ENCODE measurements around the gene CAPS.
A peak's percentile ranks its signal among the peaks of the same experiment; 100 is the strongest.
"Not testable (repeated sequence)": the region's sequence is repeated elsewhere in the genome, so short reads cannot be mapped to it uniquely, and the experiment has no call there.

The CAPS gene

DNA sequence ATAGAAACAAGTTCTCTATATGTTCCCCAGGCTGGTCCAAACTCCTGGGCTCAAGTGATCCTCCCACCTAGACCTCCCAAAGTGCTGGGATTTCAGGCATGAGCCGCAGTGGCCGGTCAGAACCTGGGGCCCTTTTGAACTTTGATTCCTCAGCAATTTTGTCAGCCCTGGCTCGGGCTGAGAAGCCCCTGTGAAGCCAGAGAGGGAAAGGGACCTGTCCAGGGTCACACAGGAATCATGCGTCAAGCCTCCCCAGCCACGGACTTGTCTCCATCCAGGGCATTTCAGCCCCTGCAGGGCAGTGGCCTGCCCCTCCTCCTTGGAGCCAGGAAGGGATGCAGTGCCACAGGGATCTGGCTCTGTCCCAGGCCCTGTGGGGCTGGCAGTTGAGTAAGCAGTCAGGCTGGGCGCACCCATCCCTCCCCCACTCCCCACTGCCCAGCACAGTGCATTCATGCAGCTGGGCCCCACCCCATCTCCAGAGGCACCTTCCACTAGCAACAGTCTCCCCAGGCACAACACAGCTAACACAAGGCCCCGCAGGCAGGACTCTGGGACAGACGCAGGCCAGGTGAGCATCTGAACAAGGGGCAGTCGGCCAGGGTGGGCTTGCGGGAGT, at the start of gene CAPS:
CAPS (plus strand) TSS at position 516 of the 619 bp plus-strand sequence. CDS start 153 bp downstream, outside the sequence.
- DNase-seq = no peak

DNA sequence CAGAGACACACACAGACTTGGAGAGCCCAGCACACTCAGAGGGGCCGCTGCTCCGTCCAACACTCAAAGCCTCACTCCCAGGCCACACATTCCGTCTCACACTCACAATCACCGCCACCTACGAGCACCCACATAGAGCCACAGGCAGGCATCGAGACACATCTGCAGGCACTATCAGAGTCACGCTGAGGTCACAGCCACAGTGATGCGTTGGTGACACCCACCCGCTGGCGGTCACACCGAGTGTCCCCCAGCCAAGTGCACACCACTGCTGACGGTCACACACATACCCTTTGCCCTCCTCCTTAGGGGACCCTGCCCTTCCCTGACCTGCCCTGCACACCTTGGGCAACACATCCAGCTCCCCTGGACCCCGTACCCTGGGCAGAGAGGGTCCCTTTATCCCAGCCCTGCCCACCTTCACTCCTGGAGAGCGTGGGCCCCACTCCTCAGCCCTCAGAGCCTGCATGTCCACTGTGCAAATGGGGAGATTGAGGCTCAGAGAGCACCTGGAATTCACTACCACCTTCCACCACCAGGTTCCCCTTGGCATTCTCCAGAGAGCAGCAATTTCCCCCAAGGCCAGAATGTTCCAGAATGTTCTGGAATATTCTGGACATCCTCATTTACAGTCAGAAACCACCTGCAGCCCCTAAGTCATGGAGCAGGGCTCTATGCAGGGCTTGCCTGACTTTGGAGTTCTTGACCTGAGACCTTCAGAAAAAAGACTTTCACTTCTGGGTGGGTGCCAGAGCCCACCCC, 49.1 kb upstream of the CAPS start:
- no peak for DNase-seq

DNA sequence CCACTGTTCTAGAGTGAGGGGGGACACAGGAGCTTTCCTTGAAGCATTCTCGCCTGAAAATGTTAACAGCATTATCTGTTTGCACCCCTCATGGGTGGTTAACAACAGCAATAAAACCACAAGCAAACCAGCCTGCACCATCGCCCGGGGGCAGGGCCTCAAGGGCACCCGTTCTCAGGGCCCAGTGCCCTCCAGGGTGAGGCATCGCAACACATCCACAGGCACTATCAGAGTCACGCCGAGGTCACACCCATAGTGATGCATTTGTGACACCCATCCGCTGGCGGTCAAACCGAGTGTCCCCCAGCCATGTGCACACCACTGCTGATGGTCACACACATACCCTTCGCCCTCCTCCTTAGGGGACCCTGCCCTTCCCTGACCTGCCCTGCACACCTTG, 48.3 kb upstream of the CAPS start:
- DNase-seq = no peak

DNA sequence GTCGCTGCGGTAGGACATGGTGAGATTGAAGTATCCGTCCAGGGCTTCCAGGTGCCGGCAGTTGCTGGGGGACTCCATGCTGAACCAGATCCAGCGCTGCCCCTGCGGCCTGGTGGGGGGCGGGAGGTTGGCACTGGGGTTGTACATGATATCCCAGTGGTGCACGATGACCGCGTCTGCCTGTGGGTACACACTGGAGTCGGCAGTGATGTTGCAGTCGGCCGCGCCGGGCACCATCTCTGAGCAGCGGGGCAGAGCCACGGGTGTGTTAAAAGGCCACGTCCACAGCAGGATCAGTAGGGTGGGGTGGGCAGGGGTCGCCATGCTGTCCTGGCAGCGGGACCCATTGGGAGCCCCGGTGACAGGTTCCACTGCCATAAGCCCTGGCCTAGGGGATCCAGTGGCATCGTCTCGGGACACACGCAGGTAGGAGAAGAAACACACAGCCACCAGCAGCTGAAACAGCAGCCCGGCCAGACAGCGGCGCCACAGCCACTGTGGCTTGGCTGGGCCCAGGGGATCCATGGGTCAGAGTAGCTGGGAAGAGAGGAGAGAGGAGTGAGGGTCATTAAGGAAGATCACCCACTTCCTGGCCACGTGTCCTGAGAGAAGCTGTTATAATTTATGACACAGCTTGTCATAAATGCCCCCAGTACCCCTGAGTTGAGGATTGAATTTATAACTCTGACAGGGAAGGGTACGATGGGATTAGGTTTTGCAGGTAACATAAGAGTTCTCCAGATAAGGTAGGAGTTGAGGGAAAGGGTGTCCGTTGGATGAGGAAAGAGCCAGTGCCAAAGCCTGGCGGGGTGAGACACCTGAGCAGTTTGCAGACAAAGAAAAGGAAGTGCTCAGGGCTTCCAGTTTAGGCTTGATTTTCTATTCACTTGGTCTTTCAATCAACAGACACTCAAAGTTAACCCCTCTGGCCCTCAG, 46.6 kb upstream of the CAPS start:
- no peak for DNase-seq

DNA sequence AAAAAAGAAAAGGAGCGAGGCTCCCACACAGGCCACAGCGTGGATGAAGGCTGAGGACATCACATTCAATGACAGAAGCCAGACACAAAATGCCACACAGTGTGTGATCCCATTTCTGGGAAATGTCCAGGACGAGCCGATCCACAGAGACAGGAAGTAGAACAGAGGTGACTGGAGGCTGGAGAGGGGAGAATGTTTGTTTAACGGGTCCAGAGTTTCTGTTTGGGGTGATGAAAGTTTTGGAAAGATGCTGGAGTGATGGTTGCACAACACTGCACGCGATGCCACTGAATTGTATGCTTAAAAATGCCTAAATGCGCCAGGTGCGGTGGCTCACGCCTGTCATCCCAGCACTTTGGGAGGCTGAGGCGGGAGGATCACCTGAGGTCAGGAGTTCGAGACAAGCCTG, 43.1 kb upstream of the CAPS start:
- DNase-seq = no peak

DNA sequence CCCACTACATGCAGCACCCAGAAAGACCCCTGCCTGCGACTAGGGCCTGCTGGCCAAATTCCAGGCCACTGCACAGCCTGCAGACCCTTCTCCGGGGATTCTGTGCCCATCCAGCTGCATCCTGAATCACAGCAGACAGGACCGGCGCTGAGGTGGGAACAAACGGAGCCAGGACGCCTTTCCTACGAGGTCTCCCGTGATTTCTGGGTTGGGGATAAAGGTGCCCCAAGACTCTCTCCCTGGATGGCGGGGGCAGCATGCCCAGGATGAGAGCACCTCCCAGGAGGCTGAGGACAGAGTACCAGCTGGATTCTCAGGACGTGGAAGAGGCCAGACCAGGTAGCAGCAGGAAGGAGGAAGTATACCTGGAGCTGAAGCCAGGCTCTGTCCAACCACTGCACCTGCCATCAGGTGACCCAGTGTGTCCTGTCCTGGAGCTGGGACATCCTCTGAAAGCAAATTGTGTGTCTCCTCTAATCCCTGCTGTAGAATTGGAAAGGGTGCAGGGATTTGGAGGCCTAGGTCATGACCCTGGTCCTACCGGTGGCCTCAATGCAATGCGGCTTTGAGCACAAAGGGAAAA, 40.3 kb upstream of the CAPS start:
- DNase-seq = no peak

DNA sequence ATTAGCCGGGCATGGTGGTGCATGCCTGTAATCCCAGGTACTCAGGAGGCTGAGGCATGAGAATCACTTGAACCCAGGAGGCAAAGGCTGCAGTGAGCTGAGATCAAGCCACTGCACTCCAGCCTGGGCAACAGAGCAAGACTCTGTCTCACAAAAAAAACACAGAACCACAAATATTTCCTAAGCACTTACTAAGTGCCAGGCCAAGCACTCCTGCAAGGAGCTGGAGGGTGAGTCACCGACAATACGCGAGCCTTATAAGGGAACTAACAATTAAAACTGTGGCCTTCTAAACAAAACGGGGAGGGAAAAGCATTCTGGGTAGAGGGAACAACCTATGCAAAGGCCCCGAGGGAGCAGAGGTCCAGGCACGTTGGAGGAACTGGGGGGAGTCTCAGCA, 39.6 kb upstream of the CAPS start:
- peak; percentile 30 for DNase-seq

DNA sequence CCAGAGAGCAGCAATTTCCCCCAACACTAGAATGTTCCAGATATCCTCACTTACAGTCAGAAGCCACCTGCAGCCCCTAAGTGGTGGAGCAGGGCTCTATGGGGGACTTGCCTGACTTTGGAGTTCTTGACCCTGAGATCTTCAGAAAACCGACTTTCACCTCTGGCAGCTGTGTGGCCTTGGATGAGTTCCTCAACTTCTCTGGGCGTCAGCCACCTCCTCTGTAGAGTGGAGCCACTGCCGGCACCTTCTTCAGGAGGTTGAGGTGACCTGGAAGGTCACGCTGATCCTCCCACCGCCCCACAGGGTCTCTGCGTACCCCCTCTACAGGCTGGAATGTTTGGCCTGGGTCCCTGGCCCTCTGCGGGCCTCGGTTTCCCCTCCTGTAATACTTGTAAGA, 36.6 kb upstream of the CAPS start:
- no peak for DNase-seq

DNA sequence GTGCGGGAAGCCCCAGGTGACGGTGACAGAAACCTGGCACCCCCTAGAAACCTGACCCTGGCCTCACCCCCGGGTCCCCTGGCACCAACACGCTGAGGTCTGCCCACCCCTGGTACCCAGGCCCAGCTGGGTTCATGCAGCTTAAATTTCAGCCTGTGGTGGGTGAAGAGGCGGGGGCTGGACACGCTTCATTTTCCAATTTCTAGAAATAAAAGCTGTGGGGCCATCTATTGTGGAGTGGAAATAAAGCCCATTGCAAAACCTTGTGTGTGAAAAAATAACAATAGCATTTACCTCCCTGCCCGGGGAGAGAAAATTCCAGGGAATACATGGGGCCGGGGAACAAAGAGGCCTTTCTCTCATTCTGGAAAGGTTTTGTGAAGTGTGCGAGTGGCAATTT, 36.2 kb upstream of the CAPS start:
- no peak for DNase-seq

DNA sequence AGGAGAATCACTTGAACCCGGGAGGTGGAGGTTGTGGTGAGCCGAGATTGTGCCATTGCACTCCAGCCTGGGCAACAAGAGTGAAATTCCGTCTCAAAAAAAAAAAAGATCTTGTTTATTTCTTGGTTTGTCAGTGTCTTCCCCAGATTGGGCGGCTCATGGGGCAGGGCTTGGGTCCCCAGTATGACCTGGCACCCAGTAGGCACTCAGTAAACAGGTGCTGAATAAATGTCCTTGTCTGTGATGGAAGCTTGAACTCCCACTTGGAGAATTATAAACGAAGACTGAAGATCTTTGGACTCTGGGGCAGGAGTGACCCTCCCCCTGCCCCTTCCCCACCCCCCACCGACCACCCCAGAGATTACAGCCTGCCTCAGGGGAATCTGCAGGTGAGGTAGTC, 33.9 kb upstream of the CAPS start:
- DNase-seq = no peak

DNA sequence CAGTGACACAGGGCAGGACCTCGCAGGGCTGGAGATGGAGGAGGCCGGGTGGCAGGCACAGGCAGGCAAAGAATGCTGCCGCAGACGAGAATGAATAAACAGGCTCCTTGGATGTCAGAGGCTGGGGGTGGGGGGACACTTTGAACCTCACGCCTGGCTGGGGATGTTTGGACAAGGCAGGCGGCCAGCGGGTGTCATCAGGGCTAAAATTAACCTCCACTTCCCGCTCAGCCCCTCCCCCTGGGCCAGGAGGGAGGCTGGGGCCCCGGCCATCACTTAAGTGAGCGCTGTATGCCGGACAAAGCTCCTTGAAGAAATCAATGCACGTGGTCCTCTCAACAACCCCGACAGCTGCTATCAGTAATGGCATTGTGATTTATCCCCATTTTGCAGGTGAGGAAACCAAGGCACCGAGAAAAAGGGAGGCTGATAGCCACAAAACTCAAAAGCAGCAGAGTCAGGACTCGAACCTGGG, 33.4 kb upstream of the CAPS start:
- no peak for DNase-seq

DNA sequence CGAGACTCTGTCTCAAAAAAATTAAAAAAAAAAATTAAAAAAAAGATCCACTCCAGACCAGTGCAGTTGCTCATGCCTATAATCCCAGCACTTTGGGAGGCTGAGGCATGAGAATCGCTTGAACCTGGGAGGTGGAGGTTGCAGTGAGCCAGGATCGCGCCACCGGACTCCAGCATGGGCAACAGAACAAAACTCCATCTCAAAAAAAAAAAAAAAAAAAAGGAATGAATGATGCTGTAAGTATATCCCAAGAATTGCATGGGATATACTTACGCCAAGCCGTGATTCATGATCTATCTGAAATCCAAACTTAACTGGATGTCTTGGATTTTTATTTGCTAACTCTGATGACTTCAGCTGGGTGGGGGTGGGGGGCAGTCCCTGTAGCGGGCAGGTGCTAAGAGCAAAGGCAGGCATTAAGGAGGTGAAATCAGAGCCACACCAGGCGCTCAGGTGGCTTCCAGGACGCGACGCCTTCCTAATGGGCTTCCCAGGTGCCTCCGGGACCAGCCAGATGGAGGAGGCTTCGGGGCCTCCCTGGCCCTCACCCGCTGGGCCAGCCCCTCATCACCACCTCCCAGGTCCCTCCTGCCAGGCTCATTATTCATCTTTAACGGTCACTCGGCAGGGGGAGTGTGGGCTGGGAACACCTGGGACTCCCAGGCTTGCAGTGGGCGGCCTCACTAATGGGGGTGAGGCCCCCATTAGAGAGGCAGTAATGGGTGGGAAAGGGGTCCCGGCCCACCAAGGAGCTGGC, 32.3 kb upstream of the CAPS start:
- no peak for DNase-seq

DNA sequence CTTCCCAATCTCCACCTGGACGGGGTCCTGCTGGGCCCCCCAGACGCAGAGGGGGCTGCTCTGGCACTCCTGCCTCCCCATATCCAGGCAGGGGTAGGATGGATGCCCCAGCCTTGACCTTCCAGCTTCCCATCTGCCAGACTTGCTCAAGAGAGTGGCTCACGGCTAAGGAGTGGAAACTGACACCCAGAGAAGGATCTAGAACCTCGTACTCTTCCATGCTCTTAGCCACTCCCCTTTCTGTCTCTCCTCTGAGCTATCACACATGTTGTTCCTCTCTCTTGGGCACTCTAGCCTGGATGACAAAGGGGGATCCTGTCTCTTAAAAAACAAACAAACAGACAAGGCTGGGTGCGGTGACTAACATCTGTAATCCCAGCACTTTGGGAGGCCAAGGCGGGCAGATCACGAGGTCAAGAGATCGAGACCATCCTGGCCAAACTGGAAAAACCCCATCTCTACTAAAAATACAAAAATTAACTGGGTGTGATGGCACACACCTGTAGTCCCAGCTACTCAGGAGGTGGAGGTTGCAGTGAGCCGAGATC, 31.6 kb upstream of the CAPS start:
- DNase-seq = no peak

DNA sequence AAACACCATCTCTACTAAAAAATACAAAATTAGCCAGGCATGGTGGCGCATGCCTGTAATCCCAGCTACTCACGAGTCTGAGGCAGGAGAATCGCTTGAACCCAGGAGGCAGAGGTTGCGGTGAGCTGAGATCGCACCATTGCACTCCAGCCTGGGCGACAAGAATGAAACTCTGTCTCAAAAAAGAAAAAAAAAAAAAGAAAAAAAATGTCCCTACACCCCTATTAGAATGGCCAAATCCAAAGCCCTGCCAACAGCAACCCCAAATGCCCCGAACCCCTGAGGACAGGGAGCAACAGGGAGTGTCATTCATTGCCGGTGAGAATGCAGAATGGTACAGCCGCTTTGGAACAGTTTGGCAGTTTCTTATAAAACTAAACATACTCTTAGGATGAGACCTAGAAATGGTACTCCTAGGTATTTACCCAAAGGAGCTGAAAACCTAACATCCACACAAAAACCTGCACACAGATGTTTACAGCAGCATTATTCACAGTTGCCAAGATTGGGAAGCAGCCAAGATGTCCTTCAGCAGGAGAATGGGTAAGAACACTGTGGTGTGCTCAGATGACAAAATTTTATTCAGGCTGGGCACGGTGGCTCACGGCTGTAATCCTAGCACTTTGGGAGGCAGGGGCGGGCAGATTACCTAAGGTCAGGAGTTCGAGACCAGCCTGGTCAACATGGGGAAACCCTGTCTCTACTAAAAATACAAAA, 30.7 kb upstream of the CAPS start:
- DNase-seq = not testable (repeated sequence)

DNA sequence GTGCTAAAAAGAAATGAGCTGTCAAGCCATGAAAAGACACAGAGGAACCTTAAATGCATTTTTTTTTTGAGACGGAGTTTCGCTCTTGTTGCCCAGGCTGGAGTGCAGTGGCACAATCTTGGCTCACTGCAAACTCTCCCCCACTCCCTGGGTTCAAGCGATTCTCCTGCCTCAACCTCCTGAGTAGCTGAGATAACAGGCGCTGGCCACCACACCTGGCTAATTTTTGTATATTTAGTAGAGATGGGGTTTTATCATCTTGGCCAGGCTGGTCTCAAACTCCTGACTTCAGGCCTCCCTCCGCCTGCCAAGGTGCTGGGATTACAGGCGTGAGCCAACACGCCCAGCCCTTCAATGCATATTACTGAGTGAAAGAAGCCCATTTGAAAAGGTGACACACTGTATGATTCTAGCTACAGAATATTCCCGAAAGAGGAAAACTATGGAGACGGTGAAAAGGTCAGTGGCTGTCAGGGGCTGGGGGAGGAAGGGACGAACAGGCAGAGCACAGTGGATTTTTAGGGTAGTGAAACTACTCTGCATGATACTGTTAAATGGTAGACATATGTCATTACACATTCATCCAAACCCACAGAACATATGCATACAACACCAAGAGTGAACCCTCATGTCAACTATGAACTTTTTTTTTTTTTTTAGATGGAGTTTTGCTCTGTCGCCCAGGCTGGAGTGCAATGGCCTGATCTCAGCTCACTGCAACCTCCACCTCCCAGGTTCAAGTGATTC, 29.8 kb upstream of the CAPS start:
- peak; percentile 67 for DNase-seq

DNA sequence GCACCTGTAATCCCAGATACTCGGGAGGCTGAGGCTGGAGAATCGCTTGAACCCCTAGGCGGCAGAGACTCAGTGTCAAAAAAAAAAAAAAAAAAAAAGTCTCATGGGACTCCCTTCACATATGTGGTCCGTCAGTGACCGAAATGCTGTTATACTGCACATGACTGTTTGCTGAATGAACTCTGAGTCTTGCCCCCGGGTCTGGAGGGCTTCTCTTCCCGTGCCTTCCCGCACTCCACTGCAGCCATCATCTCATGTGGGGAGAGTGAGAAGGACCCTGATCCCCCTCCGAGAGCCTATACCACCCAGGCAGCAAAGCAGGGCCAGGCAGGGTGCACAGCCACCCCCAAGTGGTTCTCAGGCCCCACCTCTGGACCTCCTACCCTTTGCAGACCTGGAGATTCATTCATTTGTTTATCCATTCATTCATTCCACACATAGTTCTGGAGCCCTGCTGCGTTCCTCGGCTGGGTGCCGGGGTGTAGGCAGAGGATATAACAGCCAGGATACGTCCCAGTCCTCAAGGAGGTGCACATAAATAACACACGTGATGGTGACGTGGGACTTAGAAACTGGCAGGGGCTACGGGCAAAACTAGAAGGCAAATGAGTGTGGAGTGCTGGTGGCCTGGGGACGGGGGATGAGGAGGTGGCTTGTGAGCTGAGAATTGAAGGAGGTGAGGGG, 24.6 kb upstream of the CAPS start:
- no peak for DNase-seq

DNA sequence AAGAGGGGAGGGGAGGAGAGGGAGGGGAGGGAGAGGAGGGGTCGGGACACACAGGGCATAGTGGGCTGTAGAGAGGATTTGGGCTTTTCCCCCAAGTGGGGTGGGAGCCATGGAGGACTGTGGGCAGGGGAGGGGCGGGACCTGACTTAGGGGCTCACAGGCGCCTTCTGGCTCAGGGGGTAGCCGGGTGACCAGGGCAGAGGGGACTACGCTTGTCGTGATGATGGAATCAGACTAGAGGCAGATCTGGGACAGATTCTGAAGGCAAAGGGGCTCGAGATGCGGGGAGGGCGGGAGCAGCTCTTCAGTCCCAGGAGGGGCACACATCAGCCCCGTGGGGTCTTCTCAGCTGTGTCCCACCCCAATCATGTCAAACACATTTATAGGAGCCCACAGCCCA, 24.0 kb upstream of the CAPS start:
- no peak for DNase-seq

DNA sequence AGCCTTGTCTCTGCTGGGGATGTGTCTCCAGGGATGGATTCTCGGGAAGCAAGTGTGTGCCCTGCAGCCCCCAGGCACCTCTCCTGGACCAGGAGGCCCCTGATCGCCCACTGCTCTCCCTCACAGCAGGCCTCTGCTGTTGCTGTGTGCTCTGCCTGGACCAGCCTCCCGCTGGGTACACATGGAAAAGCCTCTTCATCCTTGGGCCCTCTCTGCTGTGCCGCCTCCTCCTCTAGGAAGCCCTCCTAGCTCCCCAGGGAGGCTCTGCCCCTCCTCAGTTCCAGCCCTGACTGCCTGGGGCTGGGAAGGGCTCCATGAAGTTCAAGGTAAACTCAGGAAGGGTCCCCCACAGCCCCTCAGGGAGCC, 22.5 kb upstream of the CAPS start:
- DNase-seq = no peak

DNA sequence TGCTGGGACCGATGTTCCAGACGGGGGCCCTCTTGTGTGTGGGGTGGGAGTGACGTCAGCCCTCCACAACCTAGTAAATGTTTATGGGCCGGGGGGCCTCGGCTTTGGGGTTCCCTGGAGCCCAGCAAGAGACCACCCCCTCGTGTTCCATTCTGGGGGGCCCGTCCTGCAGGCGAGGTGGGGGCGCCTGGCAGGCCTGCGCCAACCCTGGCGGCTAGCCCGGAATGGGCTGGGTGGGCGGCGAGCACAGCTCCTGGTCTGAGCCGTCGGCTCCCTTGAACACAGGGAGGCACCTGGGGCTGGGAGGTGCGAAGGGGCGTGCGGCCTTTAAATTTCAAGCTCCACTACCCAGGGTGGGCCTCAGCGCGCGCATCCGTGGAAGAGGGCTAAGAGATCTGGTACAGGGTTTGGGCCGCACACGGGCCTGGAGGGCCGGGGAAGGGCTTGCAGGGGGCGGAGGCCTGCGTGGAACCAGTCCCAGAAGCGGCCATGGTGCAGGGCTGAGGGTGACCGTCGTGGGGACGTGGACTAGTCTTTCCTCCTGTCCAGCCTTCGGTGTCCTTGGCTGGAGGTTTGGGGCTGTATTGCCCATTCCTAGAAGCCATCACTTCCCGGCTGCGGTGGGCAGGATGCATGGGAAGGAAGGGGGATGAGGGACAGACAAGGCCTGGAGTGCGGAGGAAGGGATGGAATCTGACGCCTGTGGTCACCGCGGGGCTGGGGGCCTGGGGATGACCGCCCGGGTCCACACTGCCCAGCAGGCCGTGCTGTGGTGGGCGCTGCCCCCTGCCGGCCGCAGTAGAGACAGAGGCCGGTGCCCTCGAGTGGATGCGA, 21.9 kb upstream of the CAPS start:
- DNase-seq = peak; percentile 40

All from suppressor macrophage treated with lipopolysaccharide for 4 hours (primary cell).